BE2C (cell line): ENCODE results near the gene BPI.
"Not testable (repeated sequence)": the region's sequence is repeated elsewhere in the genome, so short reads cannot be mapped to it uniquely, and the experiment has no call there.

Experiments
- DNase-seq: peaks from one replicate; pipeline ENCODE4 v3.0.0-alpha.2; 2020
- H3K27me3 ChIP-seq: fragments of 250-450 bp; sonication (Bioruptor Pico); 2 replicates; pipeline ENCODE4 v1.5.1; 2020; ENCODE audit warnings: mild to moderate bottlenecking
- H3K36me3 ChIP-seq: fragments of 250-450 bp; sonication (Bioruptor Pico); 2 replicates; pipeline ENCODE4 v1.5.1; 2020; ENCODE audit warnings: mild to moderate bottlenecking
- H3K4me1 ChIP-seq: fragments of 250-450 bp; sonication (Bioruptor Pico); 2 replicates; pipeline ENCODE4 v1.5.1; 2020
- H3K4me3 ChIP-seq: 2 replicates; pipeline ENCODE4 v1.5.1; 2011; ENCODE audit warnings: low read depth, low read length
- H3K9me3 ChIP-seq: fragments of 250-450 bp; sonication (Bioruptor Pico); 2 replicates; pipeline ENCODE4 v1.5.1; 2020
- CTCF ChIP-seq: IDR thresholded peaks from 2 replicates; pipeline ENCODE4 v1.5.1; 2012; ENCODE audit warnings: mild to moderate bottlenecking, low read depth, low read length

The BPI gene

GRCh38 chr20:38281176-38281915, 22.6 kb upstream of the BPI start:
- TF ChIP-seq CTCF = peak; percentile 22; the same call in 1 of the 2 replicates
- H3K4me3 ChIP-seq, H3K4me1 ChIP-seq, DNase-seq, H3K27me3 ChIP-seq, H3K36me3 ChIP-seq, H3K9me3 ChIP-seq: not testable (repeated sequence)

GRCh38 chr20:38283236-38283635, 20.7 kb upstream of the BPI start:
- DNase-seq = no peak
- no peak overlapping the region for H3K4me3 ChIP-seq
- H3K4me1 ChIP-seq = no peaks in the 10 kb centered on the region
- H3K27me3 ChIP-seq = no peaks in the 10 kb centered on the region
- H3K36me3 ChIP-seq = no peaks in the 10 kb centered on the region
- no peaks in the 10 kb centered on the region for H3K9me3 ChIP-seq
- no peak for TF ChIP-seq CTCF

- not testable (repeated sequence) for H3K4me1 ChIP-seq, H3K36me3 ChIP-seq, DNase-seq, H3K4me3 ChIP-seq, H3K27me3 ChIP-seq, H3K9me3 ChIP-seq
Observed at GRCh38 chr20:38284066-38284650, 19.8 kb upstream of the BPI start.

GRCh38 chr20:38284893-38285444, 19.0 kb upstream of the BPI start:
- no peak for DNase-seq
- Histone ChIP-seq H3K9me3 (no peaks in the 10 kb centered on the region), H3K4me3 (no peak overlapping the region), H3K4me1 (no peaks in the 10 kb centered on the region), H3K36me3 (no peaks in the 10 kb centered on the region), H3K27me3 (no peaks in the 10 kb centered on the region)
- TF ChIP-seq CTCF = no peak

GRCh38 chr20:38286586-38287531, 17.1 kb upstream of the BPI start:
- no peaks in the 10 kb centered on the region for H3K4me1 ChIP-seq
- H3K9me3 ChIP-seq = no peaks in the 10 kb centered on the region
- TF ChIP-seq CTCF = no peak
- no peaks in the 10 kb centered on the region for H3K27me3 ChIP-seq
- no peak for DNase-seq
- no peaks in the 10 kb centered on the region for H3K36me3 ChIP-seq
- no peak overlapping the region for H3K4me3 ChIP-seq

- Histone ChIP-seq H3K27me3 (no peaks in the 10 kb centered on the region), H3K36me3 (no peaks in the 10 kb centered on the region), H3K9me3 (no peaks in the 10 kb centered on the region), H3K4me3 (no peak overlapping the region), H3K4me1 (no peaks in the 10 kb centered on the region)
- no peak for DNase-seq
- TF ChIP-seq CTCF = peak; percentile 50
Observed at GRCh38 chr20:38290829-38291814, 12.8 kb upstream of the BPI start.
